Mesendoderm (in vitro differentiated cells): Measurements from ENCODE around the gene ZC3H4.

Experiments used
- DNase-seq: peaks from one replicate; pipeline ENCODE4 v3.0.0; 2013
- H2AK5ac ChIP-seq: 2 replicates; pipeline ENCODE4 v1.6.1; 2013; ENCODE audit warnings: low read length, inconsistent platforms
- H2BK120ac ChIP-seq: 2 replicates; pipeline ENCODE4 v1.6.1; 2013; ENCODE audit warnings: low read depth, mild to moderate bottlenecking, low read length, moderate library complexity, mixed read lengths
- H2BK15ac ChIP-seq: replicated peaks from 2 replicates; pipeline ENCODE4 v1.6.1; 2013; ENCODE audit warnings: low read depth, mild to moderate bottlenecking, moderate library complexity
- H2BK5ac ChIP-seq: 2 replicates; pipeline ENCODE4 v1.6.1; 2013; ENCODE audit warnings: low read length, inconsistent platforms
- H3K18ac ChIP-seq: 2 replicates; pipeline ENCODE4 v1.6.1; 2013; ENCODE audit warnings: mild to moderate bottlenecking, low read length, mixed read lengths
- H3K23ac ChIP-seq: one replicate; pipeline ENCODE4 v1.6.1; 2013; ENCODE audit warnings: low read length
- H3K27ac ChIP-seq: 2 replicates; pipeline ENCODE4 v1.5.1; 2013; ENCODE audit warnings: low read depth, mild to moderate bottlenecking, inconsistent platforms, low read length, moderate library complexity
- H3K27me3 ChIP-seq: 2 replicates; pipeline ENCODE4 v1.6.1; 2013; ENCODE audit warnings: low read length, control low read depth, mild to moderate bottlenecking, inconsistent platforms; ENCODE audit not compliant: insufficient read depth, poor library complexity
- H3K36me3 ChIP-seq: 2 replicates; pipeline ENCODE4 v1.6.1; 2013; ENCODE audit warnings: low read length, inconsistent platforms; ENCODE audit not compliant: control insufficient read depth, insufficient read depth
- H3K4ac ChIP-seq: one replicate; pipeline ENCODE4 v1.6.1; 2013; ENCODE audit warnings: low read depth, mild to moderate bottlenecking, low read length, moderate library complexity
- H3K4me1 ChIP-seq: 2 replicates; pipeline ENCODE4 v1.6.1; 2013; ENCODE audit warnings: low read depth, low read length, inconsistent platforms; ENCODE audit not compliant: control insufficient read depth
- H3K4me2 ChIP-seq: 2 replicates; pipeline ENCODE4 v1.6.1; 2013; ENCODE audit warnings: low read length
- H3K4me3 ChIP-seq: 2 replicates; pipeline ENCODE4 v1.5.1; 2013; ENCODE audit warnings: mild to moderate bottlenecking, low read length
- H3K56ac ChIP-seq: one replicate; pipeline ENCODE4 v1.6.1; 2013; ENCODE audit warnings: low read length
- H3K79me1 ChIP-seq: 2 replicates; pipeline ENCODE4 v1.6.1; 2013; ENCODE audit warnings: low read length, inconsistent platforms
- H3K79me2 ChIP-seq: 2 replicates; pipeline ENCODE4 v1.6.1; 2013; ENCODE audit warnings: mild to moderate bottlenecking, low read length; ENCODE audit not compliant: control insufficient read depth, insufficient read depth
- H3K9ac ChIP-seq: 2 replicates; pipeline ENCODE4 v1.6.1; 2013; ENCODE audit warnings: low read length, inconsistent platforms
- H4K5ac ChIP-seq: one replicate; pipeline ENCODE4 v1.6.1; 2013; ENCODE audit warnings: low read length
- H4K8ac ChIP-seq: one replicate; pipeline ENCODE4 v1.6.1; 2013; ENCODE audit warnings: low read depth, mild to moderate bottlenecking, control low read depth, low read length, moderate library complexity
- WGBS: extraction: QIAGEN DNeasy Blood & Tissue Kit; methylation state at CpG from one replicate; pipeline ENCODE4 v1.1.7; 2013; ENCODE audit warnings: low lambda C conversion rate, missing lambda C conversion rate; ENCODE audit not compliant: insufficient coverage; ENCODE audit errors: extremely low coverage; 5-methylcytosine and 5-hydroxymethylcytosine counted together

ZC3H4 gene

DNA sequence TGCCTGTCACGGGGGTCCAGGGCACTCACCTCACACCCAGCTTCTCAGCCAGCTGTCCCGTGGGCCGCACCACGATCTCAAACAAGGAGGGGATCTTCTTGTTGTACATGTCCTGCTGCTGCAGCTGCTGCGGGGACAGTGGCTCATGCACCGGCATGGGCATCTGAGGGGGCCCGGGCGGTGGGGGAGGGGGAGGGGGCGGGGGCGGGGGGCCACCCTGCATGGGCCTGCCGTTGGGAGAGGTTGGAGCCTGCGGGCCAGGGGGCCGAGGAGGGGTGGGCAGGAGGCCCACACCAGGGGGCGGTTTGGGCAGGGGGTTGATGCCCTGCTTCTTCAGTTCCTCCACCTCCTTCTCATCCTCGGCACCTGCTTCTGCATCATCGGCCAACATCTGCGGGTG is 41.3 kb downstream of the ZC3H4 start:
- no peaks in the 10 kb centered on the region for H3K4me1 ChIP-seq
- peaks cover 3% of the 10 kb centered on the region for H3K79me2 ChIP-seq
- no CpG with 5 or more reads among the region's 17 CpGs for WGBS
- H3K23ac ChIP-seq: no peak overlapping the region
- H3K18ac ChIP-seq: no peak overlapping the region
- H3K56ac ChIP-seq: no peak overlapping the region
- H2BK15ac ChIP-seq: no peak overlapping the region
- H4K5ac ChIP-seq: no peak overlapping the region
- H3K4me2 ChIP-seq: no peak overlapping the region
- no peak overlapping the region for H2BK120ac ChIP-seq
- no peak for DNase-seq
- H3K36me3 ChIP-seq: peaks cover 18% of the 10 kb centered on the region
- no peak overlapping the region for H2AK5ac ChIP-seq
- H4K8ac ChIP-seq: no peak overlapping the region
- H3K4me3 ChIP-seq: no peak overlapping the region
- H3K27me3 ChIP-seq: no peaks in the 10 kb centered on the region
- H2BK5ac ChIP-seq: no peak overlapping the region
- peaks cover 10% of the 10 kb centered on the region for H3K79me1 ChIP-seq
- H3K4ac ChIP-seq: no peak overlapping the region
- no peak overlapping the region for H3K9ac ChIP-seq
- no peak overlapping the region for H3K27ac ChIP-seq

DNA sequence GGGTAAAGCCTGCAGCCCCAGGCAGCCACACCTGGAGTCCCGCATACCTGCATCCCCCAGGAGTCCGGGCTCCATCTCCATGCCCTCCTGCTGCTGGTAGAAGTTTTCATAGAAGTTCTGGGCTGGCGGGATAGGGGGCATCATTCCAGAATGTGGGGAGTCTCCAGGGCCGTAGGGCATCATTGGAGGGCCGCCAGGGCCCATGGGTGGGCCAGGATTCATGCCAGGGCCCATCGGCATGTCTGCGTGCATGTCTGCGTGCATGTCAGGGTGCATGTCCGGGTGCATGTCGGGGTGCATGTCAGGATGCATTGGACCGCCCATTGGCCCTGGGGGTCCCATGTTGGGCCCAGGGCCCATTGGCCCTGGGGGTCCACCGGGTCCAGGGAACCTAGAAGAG is 41.8 kb downstream of the ZC3H4 start:
- no CpG with 5 or more reads among the region's 12 CpGs for WGBS

DNA sequence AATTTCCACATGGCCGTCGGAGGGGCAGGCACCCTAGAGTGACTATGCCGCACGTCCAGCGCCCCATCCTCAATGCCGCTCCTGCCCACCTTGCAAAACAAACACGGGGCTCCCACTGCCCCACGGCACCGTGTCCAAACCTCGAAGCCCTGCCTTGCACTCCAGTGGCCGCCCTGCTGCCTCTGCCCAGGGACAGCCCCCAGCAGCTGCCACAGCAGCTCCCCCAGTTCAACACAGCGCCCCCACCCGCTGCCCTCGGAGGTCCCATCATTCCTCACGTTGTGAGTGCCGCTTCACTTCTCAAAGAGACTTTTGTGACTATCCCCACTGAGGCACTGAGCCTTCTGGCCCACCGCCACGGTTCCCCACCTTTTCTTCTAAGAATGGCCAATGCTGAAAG is 42.8 kb downstream of the ZC3H4 start:
- H2BK15ac ChIP-seq: no peak overlapping the region
- no peak overlapping the region for H3K4ac ChIP-seq
- H4K8ac ChIP-seq: no peak overlapping the region
- no peak overlapping the region for H3K4me2 ChIP-seq
- no peak overlapping the region for H3K18ac ChIP-seq
- no peaks in the 10 kb centered on the region for H3K27me3 ChIP-seq
- peaks cover 15% of the 10 kb centered on the region for H3K36me3 ChIP-seq
- H3K79me2 ChIP-seq: peaks cover 3% of the 10 kb centered on the region
- no peaks in the 10 kb centered on the region for H3K4me1 ChIP-seq
- H2BK120ac ChIP-seq: no peak overlapping the region
- no peak overlapping the region for H3K4me3 ChIP-seq
- no peak overlapping the region for H2BK5ac ChIP-seq
- H4K5ac ChIP-seq: no peak overlapping the region
- WGBS: no CpG with 5 or more reads among the region's 18 CpGs
- H2AK5ac ChIP-seq: no peak overlapping the region
- H3K23ac ChIP-seq: no peak overlapping the region
- no peak overlapping the region for H3K56ac ChIP-seq
- DNase-seq: no peak
- peaks cover 8% of the 10 kb centered on the region for H3K79me1 ChIP-seq
- no peak overlapping the region for H3K27ac ChIP-seq
- no peak overlapping the region for H3K9ac ChIP-seq

More for the DNA sequence above, 41.8 kb downstream of the ZC3H4 start:
- no peak overlapping the region for H3K27ac ChIP-seq
- H2AK5ac ChIP-seq: no peak overlapping the region
- DNase-seq: no peak
- H3K36me3 ChIP-seq: peaks cover 19% of the 10 kb centered on the region
- no peak overlapping the region for H4K8ac ChIP-seq
- no peak overlapping the region for H2BK120ac ChIP-seq
- no peak overlapping the region for H2BK5ac ChIP-seq
- no peak overlapping the region for H3K4me3 ChIP-seq
- no peak overlapping the region for H3K18ac ChIP-seq
- no peak overlapping the region for H3K4me2 ChIP-seq
- H3K9ac ChIP-seq: no peak overlapping the region
- H3K23ac ChIP-seq: no peak overlapping the region
- H3K79me1 ChIP-seq: peaks cover 10% of the 10 kb centered on the region
- no peaks in the 10 kb centered on the region for H3K27me3 ChIP-seq
- H3K79me2 ChIP-seq: peaks cover 3% of the 10 kb centered on the region
- H3K56ac ChIP-seq: no peak overlapping the region
- no peak overlapping the region for H2BK15ac ChIP-seq
- H3K4me1 ChIP-seq: no peaks in the 10 kb centered on the region
- no peak overlapping the region for H4K5ac ChIP-seq
- H3K4ac ChIP-seq: no peak overlapping the region

DNA sequence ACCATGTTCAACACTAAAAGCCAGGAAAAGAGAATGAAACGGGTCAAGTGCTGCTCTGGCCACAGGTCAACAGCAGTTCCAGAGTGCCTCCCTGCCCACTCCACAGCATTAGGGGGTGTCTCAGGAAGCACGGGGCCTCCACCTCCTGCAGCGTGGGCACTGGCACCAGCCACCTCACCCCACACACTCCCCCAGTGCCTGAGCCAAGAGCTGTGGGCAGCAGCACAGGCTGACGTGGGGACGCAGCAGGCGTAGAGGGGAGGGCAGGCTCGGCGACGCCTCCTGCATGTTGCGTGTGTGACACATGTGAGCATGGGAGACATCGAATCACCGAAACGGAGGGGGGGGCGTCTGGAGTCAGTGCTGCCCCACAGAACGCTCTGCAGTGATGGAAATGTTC is 43.8 kb downstream of the ZC3H4 start:
- Histone ChIP-seq H2AK5ac (no peak overlapping the region), H3K9ac (no peak overlapping the region), H2BK5ac (no peak overlapping the region), H3K27me3 (no peaks in the 10 kb centered on the region), H2BK120ac (no peak overlapping the region), H3K36me3 (peaks cover 10% of the 10 kb centered on the region), H3K4me3 (no peak overlapping the region), H3K27ac (no peak overlapping the region), H3K79me2 (no peaks in the 10 kb centered on the region), H4K5ac (no peak overlapping the region), H3K23ac (no peak overlapping the region), H4K8ac (no peak overlapping the region), H3K56ac (no peak overlapping the region), H3K4me2 (no peak overlapping the region), H2BK15ac (no peak overlapping the region), H3K79me1 (no peaks in the 10 kb centered on the region), H3K4ac (no peak overlapping the region), H3K18ac (no peak overlapping the region), H3K4me1 (no peaks in the 10 kb centered on the region)
- DNase-seq: no peak
- no CpG with 5 or more reads among the region's 15 CpGs for WGBS

DNA sequence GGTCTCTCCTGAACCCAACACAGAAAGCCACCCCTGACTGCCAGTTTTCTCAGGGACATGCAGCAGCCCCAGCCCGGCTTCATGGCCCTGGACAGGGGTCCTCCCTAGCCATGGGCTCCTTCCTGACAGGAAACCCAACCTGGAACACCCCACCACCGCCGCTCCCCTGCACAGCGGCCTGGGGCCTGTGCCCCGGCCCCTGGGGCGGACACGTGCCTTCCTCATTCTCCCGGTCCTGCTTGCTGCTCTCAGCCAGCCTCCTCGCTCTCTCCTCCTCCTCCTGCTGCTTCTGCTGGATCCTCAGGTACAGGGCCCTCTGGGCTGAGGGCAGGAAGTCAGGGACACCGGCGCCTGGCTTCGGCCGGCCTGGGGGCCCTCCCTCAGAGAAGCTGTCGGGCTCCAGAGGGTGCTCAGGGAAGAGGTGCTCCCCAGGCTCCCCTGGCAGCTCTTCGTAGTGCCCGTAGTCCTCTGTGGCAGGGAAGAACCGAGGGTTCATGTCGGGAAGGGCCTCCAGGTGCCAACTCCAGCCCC is 44.6 kb downstream of the ZC3H4 start:
- no peak for DNase-seq
- Histone ChIP-seq H3K27me3 (no peaks in the 10 kb centered on the region), H2BK5ac (no peak overlapping the region), H3K9ac (no peak overlapping the region), H4K5ac (no peak overlapping the region), H3K27ac (no peak overlapping the region), H3K4me2 (no peak overlapping the region), H2BK120ac (no peak overlapping the region), H3K4me3 (no peak overlapping the region), H3K23ac (no peak overlapping the region), H2BK15ac (no peak overlapping the region), H3K79me1 (no peaks in the 10 kb centered on the region), H3K56ac (no peak overlapping the region), H3K79me2 (no peaks in the 10 kb centered on the region), H4K8ac (no peak overlapping the region), H3K4me1 (no peaks in the 10 kb centered on the region), H3K36me3 (peaks cover 10% of the 10 kb centered on the region), H3K4ac (no peak overlapping the region), H2AK5ac (no peak overlapping the region), H3K18ac (no peak overlapping the region)
- WGBS: no CpG with 5 or more reads among the region's 18 CpGs

DNA sequence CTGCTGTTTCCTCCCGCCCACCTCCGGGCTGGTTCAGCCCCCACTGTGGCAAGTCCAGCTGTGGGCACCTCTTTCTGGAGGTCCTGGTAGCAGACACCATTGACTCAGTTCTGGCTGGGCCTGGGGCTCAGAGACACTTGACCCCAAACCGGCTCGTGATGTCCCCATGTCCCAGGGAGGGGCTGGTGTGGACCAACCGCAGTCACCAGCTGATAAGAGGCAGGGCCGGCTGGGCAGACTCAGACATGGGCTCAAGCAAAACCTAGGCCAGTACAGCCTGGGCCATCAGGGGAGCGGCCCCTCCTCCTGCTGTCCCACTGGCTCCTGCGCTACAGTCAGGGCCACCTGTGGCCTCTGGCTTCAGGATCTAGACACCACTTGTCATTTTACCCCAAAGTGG is 45.3 kb downstream of the ZC3H4 start:
- no peak overlapping the region for H3K23ac ChIP-seq
- H3K4ac ChIP-seq: no peak overlapping the region
- no peak overlapping the region for H3K4me2 ChIP-seq
- no peak overlapping the region for H2AK5ac ChIP-seq
- H3K4me3 ChIP-seq: no peak overlapping the region
- no peak for DNase-seq
- no peaks in the 10 kb centered on the region for H3K79me2 ChIP-seq
- no peak overlapping the region for H4K5ac ChIP-seq
- H2BK15ac ChIP-seq: no peak overlapping the region
- no peaks in the 10 kb centered on the region for H3K27me3 ChIP-seq
- H3K36me3 ChIP-seq: peaks cover 10% of the 10 kb centered on the region
- H3K4me1 ChIP-seq: no peaks in the 10 kb centered on the region
- H4K8ac ChIP-seq: no peak overlapping the region
- H2BK5ac ChIP-seq: no peak overlapping the region
- H2BK120ac ChIP-seq: no peak overlapping the region
- no peak overlapping the region for H3K27ac ChIP-seq
- H3K9ac ChIP-seq: no peak overlapping the region
- no CpG with 5 or more reads among the region's 8 CpGs for WGBS
- no peaks in the 10 kb centered on the region for H3K79me1 ChIP-seq
- H3K18ac ChIP-seq: no peak overlapping the region
- no peak overlapping the region for H3K56ac ChIP-seq
